Mesenchymal stem cell (in vitro differentiated cells and primary cell): ENCODE results near the gene GALR2.

Experiments
- DNase-seq: peaks from one replicate; pipeline ENCODE4 v3.0.0-alpha.2; 2013
- H2AFZ ChIP-seq: one replicate; pipeline ENCODE4 v1.6.1; 2013; ENCODE audit warnings: low read depth, mild to moderate bottlenecking, control low read depth, inconsistent platforms, low read length, moderate library complexity
- H2AK5ac ChIP-seq: 2 replicates; pipeline ENCODE4 v1.6.1; 2013; ENCODE audit warnings: low read length, moderate library complexity, mild to moderate bottlenecking, inconsistent platforms; ENCODE audit not compliant: severe bottlenecking
- H2BK120ac ChIP-seq: one replicate; pipeline ENCODE4 v1.6.1; 2013; ENCODE audit warnings: low read depth, mild to moderate bottlenecking, inconsistent platforms, low read length, moderate library complexity
- H2BK12ac ChIP-seq, 2 experiments: one replicate each; pipeline ENCODE4 v1.6.1; 2013; ENCODE audit warnings: inconsistent platforms in 2 of 2, low read length in 2 of 2, mild to moderate bottlenecking in 2 of 2, moderate library complexity in 2 of 2, control low read depth in 1 of 2
- H2BK15ac ChIP-seq: one replicate; pipeline ENCODE4 v1.6.1; 2013; ENCODE audit warnings: mild to moderate bottlenecking, low read depth, inconsistent platforms; ENCODE audit not compliant: poor library complexity, severe bottlenecking
- H2BK5ac ChIP-seq: 2 replicates; pipeline ENCODE4 v1.6.1; 2013; ENCODE audit warnings: low read depth, mild to moderate bottlenecking, low read length, control low read depth, inconsistent platforms; ENCODE audit not compliant: poor library complexity, severe bottlenecking
- H3K14ac ChIP-seq, 2 experiments: one replicate each; pipeline ENCODE4 v1.6.1; 2013; ENCODE audit warnings: inconsistent platforms in 2 of 2, low read length in 2 of 2, control low read depth in 1 of 2, mild to moderate bottlenecking in 1 of 2, moderate library complexity in 1 of 2
- H3K18ac ChIP-seq, 2 experiments: one replicate each; pipeline ENCODE4 v1.6.1; 2013; ENCODE audit warnings: inconsistent platforms in 2 of 2, low read length in 2 of 2, control low read depth in 1 of 2, low read depth in 1 of 2, mild to moderate bottlenecking in 1 of 2
- H3K23ac ChIP-seq, 2 experiments: one replicate each; pipeline ENCODE4 v1.6.1; 2013; ENCODE audit warnings: inconsistent platforms in 2 of 2, low read length in 2 of 2, mild to moderate bottlenecking in 2 of 2, moderate library complexity in 2 of 2, control low read depth in 1 of 2
- H3K27ac ChIP-seq: 2 replicates; pipeline ENCODE4 v1.5.1; 2013; ENCODE audit warnings: mild to moderate bottlenecking, moderate library complexity, low read length, control low read depth, inconsistent platforms; ENCODE audit not compliant: poor library complexity, severe bottlenecking
- H3K27me3 ChIP-seq, 2 experiments: 2 replicates each; pipeline versions ENCODE4 v1.6.1 to v1.7.0; 2013; ENCODE audit warnings: low read length in 2 of 2, mild to moderate bottlenecking in 2 of 2, moderate library complexity in 2 of 2, control low read depth in 1 of 2, inconsistent platforms in 1 of 2; ENCODE audit not compliant: control insufficient read depth in 1 of 2, insufficient read depth in 1 of 2
- H3K36me3 ChIP-seq, 2 experiments: 2 replicates each; pipeline versions ENCODE4 v1.6.1 to v1.7.0; 2013; ENCODE audit warnings: low read length in 2 of 2, control low read depth in 1 of 2, inconsistent platforms in 1 of 2, low read depth in 1 of 2, mild to moderate bottlenecking in 1 of 2; ENCODE audit not compliant: insufficient read depth in 2 of 2, control insufficient read depth in 1 of 2
- H3K4ac ChIP-seq, 2 experiments: one replicate each; pipeline ENCODE4 v1.6.1; 2013; ENCODE audit warnings: inconsistent platforms in 2 of 2, low read length in 2 of 2, mild to moderate bottlenecking in 2 of 2, moderate library complexity in 2 of 2, control low read depth in 1 of 2, low read depth in 1 of 2
- H3K4me1 ChIP-seq: 2 replicates; pipeline ENCODE4 v1.6.1; 2013; ENCODE audit warnings: low read depth, low read length, control low read depth; ENCODE audit not compliant: control insufficient read depth, insufficient read depth
- H3K4me2 ChIP-seq: 2 replicates; pipeline ENCODE4 v1.6.1; 2013; ENCODE audit warnings: low read length, mild to moderate bottlenecking, inconsistent platforms; ENCODE audit not compliant: poor library complexity, severe bottlenecking
- H3K4me3 ChIP-seq, 2 experiments: 2 replicates each; pipeline versions ENCODE4 v1.5.1 to v1.7.0; 2013; ENCODE audit warnings: low read length in 2 of 2, mild to moderate bottlenecking in 2 of 2, control low read depth in 1 of 2, low read depth in 1 of 2; ENCODE audit not compliant: insufficient read depth in 1 of 2
- H3K79me1 ChIP-seq: replicated peaks from 2 replicates; pipeline ENCODE4 v1.6.1; 2013; ENCODE audit warnings: mild to moderate bottlenecking, control low read depth, low read length, inconsistent platforms; ENCODE audit not compliant: poor library complexity, severe bottlenecking
- H3K9ac ChIP-seq: 2 replicates; pipeline ENCODE4 v1.7.0; 2013; ENCODE audit warnings: mild to moderate bottlenecking, low read length, moderate library complexity
- H3K9me3 ChIP-seq: 2 replicates; pipeline ENCODE4 v1.7.0; 2013; ENCODE audit warnings: mild to moderate bottlenecking, low read length; ENCODE audit not compliant: control insufficient read depth
- H4K8ac ChIP-seq: one replicate; pipeline ENCODE4 v1.6.1; 2013; ENCODE audit warnings: inconsistent platforms, mild to moderate bottlenecking, low read length, moderate library complexity
- H4K91ac ChIP-seq: one replicate; pipeline ENCODE4 v1.6.1; 2013; ENCODE audit warnings: mild to moderate bottlenecking, low read length, inconsistent platforms
- WGBS: methylation state at CpG from one replicate; pipeline ENCODE4 v1.1.7; 2013; ENCODE audit warnings: mixed read lengths; 5-methylcytosine and 5-hydroxymethylcytosine counted together

GALR2 gene

GRCh38 chr17:76079535-76079955 lies 5.0 kb downstream of the GALR2 start:
- Histone ChIP-seq H3K9me3 (no peaks in the 10 kb centered on the region), H3K36me3 (peaks cover 20 to 33% of the 10 kb centered on the region in 2 experiments), H4K8ac (no peak overlapping the region), H3K4me3 (no peak overlapping the region), H3K4me2 (no peak overlapping the region), H2BK15ac (no peak overlapping the region), H3K18ac (no peak overlapping the region), H2BK5ac (no peak overlapping the region), H3K14ac (no peak overlapping the region), H2AK5ac (no peak overlapping the region), H2AFZ (no peak overlapping the region), H3K79me1 (no peaks in the 10 kb centered on the region), H3K27me3 (peaks cover 61 to 65% of the 10 kb centered on the region in 2 experiments), H3K9ac (no peak overlapping the region), H3K4me1 (peaks cover 45% of the 10 kb centered on the region), H4K91ac (no peak overlapping the region), H2BK12ac (no peak overlapping the region), H3K27ac (no peak overlapping the region), H2BK120ac (no peak overlapping the region), H3K4ac (no peak overlapping the region), H3K23ac (no peak overlapping the region)
- 73% methylated on average over 7 of the region's 9 CpGs for WGBS
- DNase-seq, result no peak

GRCh38 chr17:76079956-76080767 lies 5.6 kb downstream of the GALR2 start:
- Histone ChIP-seq H3K27ac (no peak overlapping the region), H3K4ac (no peak overlapping the region), H2BK5ac (no peak overlapping the region), H3K79me1 (no peaks in the 10 kb centered on the region), H3K14ac (no peak overlapping the region), H3K4me3 (no peak overlapping the region), H3K9me3 (no peaks in the 10 kb centered on the region), H2BK120ac (no peak overlapping the region), H2AFZ (no peak overlapping the region), H3K18ac (peak overlapping the region in 1 of 2 experiments; percentile 54), H3K4me1 (peaks cover 39% of the 10 kb centered on the region), H2BK15ac (no peak overlapping the region), H4K91ac (no peak overlapping the region), H2BK12ac (no peak overlapping the region), H3K36me3 (peaks cover 27 to 37% of the 10 kb centered on the region in 2 experiments), H4K8ac (no peak overlapping the region), H3K9ac (no peak overlapping the region), H3K23ac (peak overlapping the region in 1 of 2 experiments; percentile 83), H2AK5ac (no peak overlapping the region), H3K27me3 (peaks cover 56 to 59% of the 10 kb centered on the region in 2 experiments), H3K4me2 (no peak overlapping the region)
- DNase-seq, result no peak
- 26% methylated on average over 19 of the region's 23 CpGs for WGBS

- Histone ChIP-seq H3K36me3 (peaks cover 33 to 44% of the 10 kb centered on the region in 2 experiments), H2AFZ (no peak overlapping the region), H3K4me1 (peaks cover 34% of the 10 kb centered on the region), H2AK5ac (no peak overlapping the region), H3K18ac (no peak overlapping the region), H3K23ac (no peak overlapping the region), H3K9me3 (no peaks in the 10 kb centered on the region), H2BK15ac (no peak overlapping the region), H3K9ac (no peak overlapping the region), H3K14ac (no peak overlapping the region), H3K27me3 (peaks cover 49 to 53% of the 10 kb centered on the region in 2 experiments), H3K79me1 (no peaks in the 10 kb centered on the region), H3K4me2 (no peak overlapping the region), H4K91ac (no peak overlapping the region), H2BK12ac (no peak overlapping the region), H2BK5ac (no peak overlapping the region), H4K8ac (no peak overlapping the region), H3K4ac (no peak overlapping the region), H2BK120ac (no peak overlapping the region), H3K27ac (no peak overlapping the region), H3K4me3 (no peak overlapping the region)
- WGBS, result 79% methylated on average over 5 of the region's 6 CpGs
- no peak for DNase-seq
Observed at GRCh38 chr17:76080768-76081287, 6.2 kb downstream of the GALR2 start.
